Measurements from ENCODE around the gene NUDC. TPM values are rescaled to one million over a fixed set of nuclear protein-coding genes. Genes with fewer than 3 reads are reported as not detected.

Gene NUDC
- total and polyA plus RNA-seq, 9 of the 15 experiments (the other 6 are each of a cell fraction or from before 2014, with no cell fraction given): 9.8 to 234 (median 149) TPM

DNA sequence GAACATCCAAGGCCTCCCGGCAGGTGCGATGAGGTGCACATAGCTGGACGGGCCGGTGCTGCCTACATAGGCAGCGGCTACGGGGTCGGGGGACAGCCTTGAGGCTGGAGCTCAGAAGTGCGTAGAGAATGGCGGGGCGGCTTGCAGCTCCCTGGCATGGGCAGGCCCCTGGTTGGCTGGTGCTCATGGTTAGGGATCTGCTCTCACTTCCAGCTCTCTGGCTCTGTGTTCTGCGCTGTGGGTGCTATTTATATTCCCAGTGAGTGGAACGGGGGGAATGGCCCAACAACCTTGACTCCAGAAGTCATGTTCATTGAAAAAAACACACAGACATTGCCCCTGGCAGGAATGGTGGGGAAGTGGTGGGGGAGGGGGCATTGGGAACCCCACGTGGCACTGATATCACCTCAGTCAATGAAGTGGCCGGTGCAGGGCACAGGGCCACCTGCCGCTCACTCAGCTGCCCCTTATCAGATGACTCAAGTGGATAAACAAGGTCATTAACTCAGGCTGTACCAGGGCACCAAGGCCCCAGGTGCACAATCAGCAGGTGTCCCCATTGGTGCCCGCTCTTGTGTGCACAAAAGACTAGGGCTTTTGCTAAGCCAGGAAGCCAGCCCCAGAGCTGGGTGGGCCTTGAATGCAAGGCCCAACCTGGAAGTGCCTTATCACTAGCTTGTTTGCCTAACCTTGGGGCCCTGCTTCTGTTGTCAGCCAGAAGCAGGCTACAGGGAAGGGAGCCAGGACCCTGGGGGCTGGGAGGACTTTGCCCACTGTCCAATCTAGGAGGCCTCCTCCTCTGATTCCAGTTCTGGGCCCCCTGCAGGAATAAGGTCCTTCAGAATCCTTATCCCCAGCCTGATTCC lies 7.6 kb upstream of the NUDC start, which contains the start of gene NR0B2 (continued):
- TF ChIP-seq, protein P1, sequence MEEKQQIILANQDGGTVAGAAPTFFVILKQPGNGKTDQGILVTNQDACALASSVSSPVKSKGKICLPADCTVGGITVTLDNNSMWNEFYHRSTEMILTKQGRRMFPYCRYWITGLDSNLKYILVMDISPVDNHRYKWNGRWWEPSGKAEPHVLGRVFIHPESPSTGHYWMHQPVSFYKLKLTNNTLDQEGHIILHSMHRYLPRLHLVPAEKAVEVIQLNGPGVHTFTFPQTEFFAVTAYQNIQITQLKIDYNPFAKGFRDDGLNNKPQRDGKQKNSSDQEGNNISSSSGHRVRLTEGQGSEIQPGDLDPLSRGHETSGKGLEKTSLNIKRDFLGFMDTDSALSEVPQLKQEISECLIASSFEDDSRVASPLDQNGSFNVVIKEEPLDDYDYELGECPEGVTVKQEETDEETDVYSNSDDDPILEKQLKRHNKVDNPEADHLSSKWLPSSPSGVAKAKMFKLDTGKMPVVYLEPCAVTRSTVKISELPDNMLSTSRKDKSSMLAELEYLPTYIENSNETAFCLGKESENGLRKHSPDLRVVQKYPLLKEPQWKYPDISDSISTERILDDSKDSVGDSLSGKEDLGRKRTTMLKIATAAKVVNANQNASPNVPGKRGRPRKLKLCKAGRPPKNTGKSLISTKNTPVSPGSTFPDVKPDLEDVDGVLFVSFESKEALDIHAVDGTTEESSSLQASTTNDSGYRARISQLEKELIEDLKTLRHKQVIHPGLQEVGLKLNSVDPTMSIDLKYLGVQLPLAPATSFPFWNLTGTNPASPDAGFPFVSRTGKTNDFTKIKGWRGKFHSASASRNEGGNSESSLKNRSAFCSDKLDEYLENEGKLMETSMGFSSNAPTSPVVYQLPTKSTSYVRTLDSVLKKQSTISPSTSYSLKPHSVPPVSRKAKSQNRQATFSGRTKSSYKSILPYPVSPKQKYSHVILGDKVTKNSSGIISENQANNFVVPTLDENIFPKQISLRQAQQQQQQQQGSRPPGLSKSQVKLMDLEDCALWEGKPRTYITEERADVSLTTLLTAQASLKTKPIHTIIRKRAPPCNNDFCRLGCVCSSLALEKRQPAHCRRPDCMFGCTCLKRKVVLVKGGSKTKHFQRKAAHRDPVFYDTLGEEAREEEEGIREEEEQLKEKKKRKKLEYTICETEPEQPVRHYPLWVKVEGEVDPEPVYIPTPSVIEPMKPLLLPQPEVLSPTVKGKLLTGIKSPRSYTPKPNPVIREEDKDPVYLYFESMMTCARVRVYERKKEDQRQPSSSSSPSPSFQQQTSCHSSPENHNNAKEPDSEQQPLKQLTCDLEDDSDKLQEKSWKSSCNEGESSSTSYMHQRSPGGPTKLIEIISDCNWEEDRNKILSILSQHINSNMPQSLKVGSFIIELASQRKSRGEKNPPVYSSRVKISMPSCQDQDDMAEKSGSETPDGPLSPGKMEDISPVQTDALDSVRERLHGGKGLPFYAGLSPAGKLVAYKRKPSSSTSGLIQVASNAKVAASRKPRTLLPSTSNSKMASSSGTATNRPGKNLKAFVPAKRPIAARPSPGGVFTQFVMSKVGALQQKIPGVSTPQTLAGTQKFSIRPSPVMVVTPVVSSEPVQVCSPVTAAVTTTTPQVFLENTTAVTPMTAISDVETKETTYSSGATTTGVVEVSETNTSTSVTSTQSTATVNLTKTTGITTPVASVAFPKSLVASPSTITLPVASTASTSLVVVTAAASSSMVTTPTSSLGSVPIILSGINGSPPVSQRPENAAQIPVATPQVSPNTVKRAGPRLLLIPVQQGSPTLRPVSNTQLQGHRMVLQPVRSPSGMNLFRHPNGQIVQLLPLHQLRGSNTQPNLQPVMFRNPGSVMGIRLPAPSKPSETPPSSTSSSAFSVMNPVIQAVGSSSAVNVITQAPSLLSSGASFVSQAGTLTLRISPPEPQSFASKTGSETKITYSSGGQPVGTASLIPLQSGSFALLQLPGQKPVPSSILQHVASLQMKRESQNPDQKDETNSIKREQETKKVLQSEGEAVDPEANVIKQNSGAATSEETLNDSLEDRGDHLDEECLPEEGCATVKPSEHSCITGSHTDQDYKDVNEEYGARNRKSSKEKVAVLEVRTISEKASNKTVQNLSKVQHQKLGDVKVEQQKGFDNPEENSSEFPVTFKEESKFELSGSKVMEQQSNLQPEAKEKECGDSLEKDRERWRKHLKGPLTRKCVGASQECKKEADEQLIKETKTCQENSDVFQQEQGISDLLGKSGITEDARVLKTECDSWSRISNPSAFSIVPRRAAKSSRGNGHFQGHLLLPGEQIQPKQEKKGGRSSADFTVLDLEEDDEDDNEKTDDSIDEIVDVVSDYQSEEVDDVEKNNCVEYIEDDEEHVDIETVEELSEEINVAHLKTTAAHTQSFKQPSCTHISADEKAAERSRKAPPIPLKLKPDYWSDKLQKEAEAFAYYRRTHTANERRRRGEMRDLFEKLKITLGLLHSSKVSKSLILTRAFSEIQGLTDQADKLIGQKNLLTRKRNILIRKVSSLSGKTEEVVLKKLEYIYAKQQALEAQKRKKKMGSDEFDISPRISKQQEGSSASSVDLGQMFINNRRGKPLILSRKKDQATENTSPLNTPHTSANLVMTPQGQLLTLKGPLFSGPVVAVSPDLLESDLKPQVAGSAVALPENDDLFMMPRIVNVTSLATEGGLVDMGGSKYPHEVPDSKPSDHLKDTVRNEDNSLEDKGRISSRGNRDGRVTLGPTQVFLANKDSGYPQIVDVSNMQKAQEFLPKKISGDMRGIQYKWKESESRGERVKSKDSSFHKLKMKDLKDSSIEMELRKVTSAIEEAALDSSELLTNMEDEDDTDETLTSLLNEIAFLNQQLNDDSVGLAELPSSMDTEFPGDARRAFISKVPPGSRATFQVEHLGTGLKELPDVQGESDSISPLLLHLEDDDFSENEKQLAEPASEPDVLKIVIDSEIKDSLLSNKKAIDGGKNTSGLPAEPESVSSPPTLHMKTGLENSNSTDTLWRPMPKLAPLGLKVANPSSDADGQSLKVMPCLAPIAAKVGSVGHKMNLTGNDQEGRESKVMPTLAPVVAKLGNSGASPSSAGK (IDR thresholded peaks at IDR 0.05): peak; percentile 72
- TF ChIP-seq RAD21 (CRISPR knock-in tag; conservative IDR thresholded peaks at IDR 0.05 in 1 of 2, IDR thresholded peaks at IDR 0.05 in 1 of 2) (peak in 1 of 2 experiments; percentile 8; a peak in 1 of 4 replicates), RHOXF2B (CRISPR knock-in tag; conservative IDR thresholded peaks at IDR 0.05) (no peak), HMG20A (CRISPR knock-in tag; conservative IDR thresholded peaks at IDR 0.05) (no peak), ZNF12 (CRISPR knock-in tag; IDR thresholded peaks at IDR 0.05) (no peak)
- TF ChIP-seq, protein P2, sequence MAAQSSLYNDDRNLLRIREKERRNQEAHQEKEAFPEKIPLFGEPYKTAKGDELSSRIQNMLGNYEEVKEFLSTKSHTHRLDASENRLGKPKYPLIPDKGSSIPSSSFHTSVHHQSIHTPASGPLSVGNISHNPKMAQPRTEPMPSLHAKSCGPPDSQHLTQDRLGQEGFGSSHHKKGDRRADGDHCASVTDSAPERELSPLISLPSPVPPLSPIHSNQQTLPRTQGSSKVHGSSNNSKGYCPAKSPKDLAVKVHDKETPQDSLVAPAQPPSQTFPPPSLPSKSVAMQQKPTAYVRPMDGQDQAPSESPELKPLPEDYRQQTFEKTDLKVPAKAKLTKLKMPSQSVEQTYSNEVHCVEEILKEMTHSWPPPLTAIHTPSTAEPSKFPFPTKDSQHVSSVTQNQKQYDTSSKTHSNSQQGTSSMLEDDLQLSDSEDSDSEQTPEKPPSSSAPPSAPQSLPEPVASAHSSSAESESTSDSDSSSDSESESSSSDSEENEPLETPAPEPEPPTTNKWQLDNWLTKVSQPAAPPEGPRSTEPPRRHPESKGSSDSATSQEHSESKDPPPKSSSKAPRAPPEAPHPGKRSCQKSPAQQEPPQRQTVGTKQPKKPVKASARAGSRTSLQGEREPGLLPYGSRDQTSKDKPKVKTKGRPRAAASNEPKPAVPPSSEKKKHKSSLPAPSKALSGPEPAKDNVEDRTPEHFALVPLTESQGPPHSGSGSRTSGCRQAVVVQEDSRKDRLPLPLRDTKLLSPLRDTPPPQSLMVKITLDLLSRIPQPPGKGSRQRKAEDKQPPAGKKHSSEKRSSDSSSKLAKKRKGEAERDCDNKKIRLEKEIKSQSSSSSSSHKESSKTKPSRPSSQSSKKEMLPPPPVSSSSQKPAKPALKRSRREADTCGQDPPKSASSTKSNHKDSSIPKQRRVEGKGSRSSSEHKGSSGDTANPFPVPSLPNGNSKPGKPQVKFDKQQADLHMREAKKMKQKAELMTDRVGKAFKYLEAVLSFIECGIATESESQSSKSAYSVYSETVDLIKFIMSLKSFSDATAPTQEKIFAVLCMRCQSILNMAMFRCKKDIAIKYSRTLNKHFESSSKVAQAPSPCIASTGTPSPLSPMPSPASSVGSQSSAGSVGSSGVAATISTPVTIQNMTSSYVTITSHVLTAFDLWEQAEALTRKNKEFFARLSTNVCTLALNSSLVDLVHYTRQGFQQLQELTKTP (IDR thresholded peaks at IDR 0.05; ENCODE audit: low read depth in 1 of 2, partially characterized antibody in 2 of 2): no peak
- TF ChIP-seq, protein P3, sequence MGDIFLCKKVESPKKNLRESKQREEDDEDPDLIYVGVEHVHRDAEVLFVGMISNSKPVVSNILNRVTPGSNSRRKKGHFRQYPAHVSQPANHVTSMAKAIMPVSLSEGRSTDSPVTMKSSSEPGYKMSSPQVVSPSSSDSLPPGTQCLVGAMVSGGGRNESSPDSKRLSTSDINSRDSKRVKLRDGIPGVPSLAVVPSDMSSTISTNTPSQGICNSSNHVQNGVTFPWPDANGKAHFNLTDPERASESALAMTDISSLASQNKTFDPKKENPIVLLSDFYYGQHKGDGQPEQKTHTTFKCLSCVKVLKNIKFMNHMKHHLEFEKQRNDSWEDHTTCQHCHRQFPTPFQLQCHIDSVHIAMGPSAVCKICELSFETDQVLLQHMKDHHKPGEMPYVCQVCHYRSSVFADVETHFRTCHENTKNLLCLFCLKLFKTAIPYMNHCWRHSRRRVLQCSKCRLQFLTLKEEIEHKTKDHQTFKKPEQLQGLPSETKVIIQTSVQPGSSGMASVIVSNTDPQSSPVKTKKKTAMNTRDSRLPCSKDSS (IDR thresholded peaks at IDR 0.05; ENCODE audit: low read depth, partially characterized antibody): no peak
